WTC11 (cell line): ENCODE measurements around the gene KRTAP2-1.

Source experiments
- ATF1 ChIP-seq: sonication (generic); formaldehyde crosslinking; IDR thresholded peaks from 2 replicates; pipeline ENCODE4 v1.8.1; 2023; ENCODE audit warnings: mild to moderate bottlenecking, moderate library complexity, missing genetic modification reagents
- E2F1 ChIP-seq: sonication (generic); formaldehyde crosslinking; IDR thresholded peaks from 2 replicates; pipeline ENCODE4 v1.8.0; 2022; ENCODE audit warnings: mild to moderate bottlenecking, missing genetic modification reagents
- ESRRA ChIP-seq: sonication (generic); formaldehyde crosslinking; IDR thresholded peaks from 2 replicates; pipeline ENCODE4 v1.8.1; 2022; ENCODE audit warnings: mild to moderate bottlenecking, missing genetic modification reagents, borderline replicate concordance
- JUN ChIP-seq: sonication (generic); formaldehyde crosslinking; IDR thresholded peaks from 2 replicates; pipeline ENCODE4 v1.8.0; 2023; ENCODE audit warnings: mild to moderate bottlenecking, missing genetic modification reagents
- SMAD3 ChIP-seq: sonication (generic); formaldehyde crosslinking; IDR thresholded peaks from 2 replicates; pipeline ENCODE4 v1.8.0; 2022; ENCODE audit warnings: missing genetic modification reagents, mild to moderate bottlenecking, borderline replicate concordance
- SP1 ChIP-seq: sonication (generic); formaldehyde crosslinking; conservative IDR thresholded peaks from 2 replicates; pipeline ENCODE4 v1.8.1; 2022; ENCODE audit warnings: missing genetic modification reagents
- ZBTB43 ChIP-seq: sonication (generic); formaldehyde crosslinking; IDR thresholded peaks from 2 replicates; pipeline ENCODE4 v1.8.1; 2023; ENCODE audit warnings: mild to moderate bottlenecking, missing genetic modification reagents
- ZNF232 ChIP-seq: sonication (generic); formaldehyde crosslinking; IDR thresholded peaks from 2 replicates; pipeline ENCODE4 v1.8.0; 2022; ENCODE audit warnings: mild to moderate bottlenecking, missing genetic modification reagents
- ZNF263 ChIP-seq: sonication (generic); formaldehyde crosslinking; IDR thresholded peaks from 2 replicates; pipeline ENCODE4 v1.8.1; 2022; ENCODE audit warnings: low read depth, mild to moderate bottlenecking, moderate library complexity, missing genetic modification reagents
- ZNF425 ChIP-seq: fragments of 250-450 bp; sonication (Bioruptor Pico); conservative IDR thresholded peaks from 2 replicates; pipeline ENCODE4 v1.9.0; 2021; ENCODE audit warnings: mild to moderate bottlenecking
- TF ChIP-seq, protein P1 (sequence below): fragments of 200-600 bp; IDR thresholded peaks from 2 replicates; pipeline ENCODE4 v1.8.0; 2022; ENCODE audit warnings: antibody characterized with exemption
- TF ChIP-seq, protein P2 (sequence below): sonication (generic); formaldehyde crosslinking; conservative IDR thresholded peaks from 2 replicates; pipeline ENCODE4 v1.8.1; 2022; ENCODE audit warnings: mild to moderate bottlenecking, missing genetic modification reagents
- TF ChIP-seq, protein P3 (sequence below): sonication (generic); formaldehyde crosslinking; IDR thresholded peaks from 2 replicates; pipeline ENCODE4 v1.8.1; 2022; ENCODE audit warnings: missing genetic modification reagents, borderline replicate concordance

- TF ChIP-seq ZNF232 (no peak), JUN (no peak), ZNF425 (CRISPR knock-in tag) (no peak), E2F1 (CRISPR knock-in tag) (no peak), ESRRA (CRISPR knock-in tag) (no peak), SMAD3 (CRISPR knock-in tag) (no peak), ATF1 (CRISPR knock-in tag) (no peak), ZNF263 (CRISPR knock-in tag) (no peak), SP1 (no peak), ZBTB43 (no peak)
- TF ChIP-seq, protein P1, sequence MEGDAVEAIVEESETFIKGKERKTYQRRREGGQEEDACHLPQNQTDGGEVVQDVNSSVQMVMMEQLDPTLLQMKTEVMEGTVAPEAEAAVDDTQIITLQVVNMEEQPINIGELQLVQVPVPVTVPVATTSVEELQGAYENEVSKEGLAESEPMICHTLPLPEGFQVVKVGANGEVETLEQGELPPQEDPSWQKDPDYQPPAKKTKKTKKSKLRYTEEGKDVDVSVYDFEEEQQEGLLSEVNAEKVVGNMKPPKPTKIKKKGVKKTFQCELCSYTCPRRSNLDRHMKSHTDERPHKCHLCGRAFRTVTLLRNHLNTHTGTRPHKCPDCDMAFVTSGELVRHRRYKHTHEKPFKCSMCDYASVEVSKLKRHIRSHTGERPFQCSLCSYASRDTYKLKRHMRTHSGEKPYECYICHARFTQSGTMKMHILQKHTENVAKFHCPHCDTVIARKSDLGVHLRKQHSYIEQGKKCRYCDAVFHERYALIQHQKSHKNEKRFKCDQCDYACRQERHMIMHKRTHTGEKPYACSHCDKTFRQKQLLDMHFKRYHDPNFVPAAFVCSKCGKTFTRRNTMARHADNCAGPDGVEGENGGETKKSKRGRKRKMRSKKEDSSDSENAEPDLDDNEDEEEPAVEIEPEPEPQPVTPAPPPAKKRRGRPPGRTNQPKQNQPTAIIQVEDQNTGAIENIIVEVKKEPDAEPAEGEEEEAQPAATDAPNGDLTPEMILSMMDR, result no peak
- TF ChIP-seq, protein P2, sequence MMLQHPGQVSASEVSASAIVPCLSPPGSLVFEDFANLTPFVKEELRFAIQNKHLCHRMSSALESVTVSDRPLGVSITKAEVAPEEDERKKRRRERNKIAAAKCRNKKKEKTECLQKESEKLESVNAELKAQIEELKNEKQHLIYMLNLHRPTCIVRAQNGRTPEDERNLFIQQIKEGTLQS (CRISPR knock-in tag), result no peak
- TF ChIP-seq, protein P3, sequence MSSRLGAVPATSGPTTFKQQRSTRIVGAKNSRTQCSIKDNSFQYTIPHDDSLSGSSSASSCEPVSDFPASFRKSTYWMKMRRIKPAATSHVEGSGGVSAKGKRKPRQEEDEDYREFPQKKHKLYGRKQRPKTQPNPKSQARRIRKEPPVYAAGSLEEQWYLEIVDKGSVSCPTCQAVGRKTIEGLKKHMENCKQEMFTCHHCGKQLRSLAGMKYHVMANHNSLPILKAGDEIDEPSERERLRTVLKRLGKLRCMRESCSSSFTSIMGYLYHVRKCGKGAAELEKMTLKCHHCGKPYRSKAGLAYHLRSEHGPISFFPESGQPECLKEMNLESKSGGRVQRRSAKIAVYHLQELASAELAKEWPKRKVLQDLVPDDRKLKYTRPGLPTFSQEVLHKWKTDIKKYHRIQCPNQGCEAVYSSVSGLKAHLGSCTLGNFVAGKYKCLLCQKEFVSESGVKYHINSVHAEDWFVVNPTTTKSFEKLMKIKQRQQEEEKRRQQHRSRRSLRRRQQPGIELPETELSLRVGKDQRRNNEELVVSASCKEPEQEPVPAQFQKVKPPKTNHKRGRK (CRISPR knock-in tag), result no peak
These were observed 14.8 kb upstream of the KRTAP2-1 start for GRCh38 chr17:41061964-41062363.
